NCI-H2227 (cell line): Measurements from ENCODE around the gene ATG3.
"Not testable (repeated sequence)": the region's sequence is repeated elsewhere in the genome, so short reads cannot be mapped to it uniquely, and the experiment has no call there.

Source experiments
- DNase-seq: peaks from one replicate; lab custom pipeline; 2025; ENCODE audit not compliant: unreplicated experiment; lab: John Stamatoyannopoulos, UW

Gene ATG3

DNA sequence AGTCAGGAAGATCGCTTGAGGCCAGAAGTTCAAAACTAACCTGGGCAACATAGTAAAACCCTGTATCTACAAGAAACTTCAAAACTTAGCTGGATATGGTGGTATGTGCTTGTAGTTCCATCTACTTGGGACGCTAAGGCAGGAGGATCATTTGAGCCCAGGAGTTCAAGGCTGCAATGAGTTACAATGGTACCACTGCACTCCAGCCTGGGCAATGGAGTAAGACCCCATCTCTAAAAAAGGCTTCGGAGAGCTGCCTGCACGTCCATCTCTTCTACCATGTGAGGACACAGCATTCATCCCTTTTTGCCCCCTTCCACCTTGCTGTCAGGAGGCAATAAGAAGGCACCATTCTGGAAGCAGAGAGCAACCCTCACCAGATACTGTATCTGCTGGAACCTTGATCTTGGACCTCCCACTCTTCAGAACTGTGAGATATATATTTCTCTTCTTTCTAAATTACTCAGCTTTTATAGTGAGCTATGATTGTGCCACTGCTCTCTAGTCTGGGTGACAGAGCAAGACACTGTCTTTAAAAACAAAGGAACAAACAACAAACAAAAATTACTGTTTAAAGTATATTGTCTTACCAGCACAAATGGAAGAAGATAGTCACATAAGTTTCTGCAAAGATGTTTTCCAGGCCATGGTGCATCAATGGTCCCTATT, 58.3 kb downstream of the ATG3 start:
- no peak for DNase-seq

GRCh38 chr3:112500621-112501020, 61.1 kb downstream of the ATG3 start:
- no peak for DNase-seq

DNA sequence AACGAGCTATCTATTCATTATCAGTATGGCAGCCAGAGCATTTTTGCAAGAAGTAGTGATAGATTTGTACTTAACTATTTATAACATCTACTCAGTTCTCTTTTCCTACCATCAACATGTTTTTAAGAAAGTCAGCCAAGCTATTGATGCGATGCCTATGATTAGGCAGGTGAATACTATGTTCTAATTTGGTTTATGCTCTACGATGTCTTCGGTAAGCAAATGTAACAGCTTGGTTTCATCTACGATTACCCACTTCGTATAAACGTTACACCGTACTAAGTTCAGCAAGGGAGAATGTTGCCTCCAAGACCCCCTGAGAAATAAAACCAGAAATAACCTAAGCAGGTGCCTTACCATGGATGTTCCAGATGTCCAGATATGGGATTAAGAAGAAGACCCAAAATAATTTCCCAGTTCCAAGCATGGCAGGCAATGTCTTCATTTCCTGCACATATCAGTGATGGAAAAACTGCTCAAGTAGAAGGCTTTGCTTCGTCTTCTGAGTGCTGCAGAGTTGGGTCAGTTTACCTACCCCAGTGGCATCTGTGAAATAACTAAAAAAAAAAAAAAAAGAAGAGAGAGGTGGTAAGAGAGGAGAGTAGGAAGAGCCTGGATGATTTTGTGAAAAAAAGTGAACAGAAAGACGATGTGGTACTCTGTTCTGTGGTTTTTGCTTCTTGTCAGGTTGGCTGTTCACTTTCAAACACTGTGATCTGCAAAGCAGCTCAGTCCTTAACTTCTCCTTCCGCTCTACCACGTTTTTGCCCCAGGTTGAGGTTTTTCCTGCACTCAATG, 62.6 kb downstream of the ATG3 start, which contains the start of gene BTLA:
Gene BTLA, minus strand, starts transcription at position 559 of the 798 bp plus-strand sequence. Its CDS starts 114 bp downstream, at position 445.
- DNase-seq = no peak

DNA sequence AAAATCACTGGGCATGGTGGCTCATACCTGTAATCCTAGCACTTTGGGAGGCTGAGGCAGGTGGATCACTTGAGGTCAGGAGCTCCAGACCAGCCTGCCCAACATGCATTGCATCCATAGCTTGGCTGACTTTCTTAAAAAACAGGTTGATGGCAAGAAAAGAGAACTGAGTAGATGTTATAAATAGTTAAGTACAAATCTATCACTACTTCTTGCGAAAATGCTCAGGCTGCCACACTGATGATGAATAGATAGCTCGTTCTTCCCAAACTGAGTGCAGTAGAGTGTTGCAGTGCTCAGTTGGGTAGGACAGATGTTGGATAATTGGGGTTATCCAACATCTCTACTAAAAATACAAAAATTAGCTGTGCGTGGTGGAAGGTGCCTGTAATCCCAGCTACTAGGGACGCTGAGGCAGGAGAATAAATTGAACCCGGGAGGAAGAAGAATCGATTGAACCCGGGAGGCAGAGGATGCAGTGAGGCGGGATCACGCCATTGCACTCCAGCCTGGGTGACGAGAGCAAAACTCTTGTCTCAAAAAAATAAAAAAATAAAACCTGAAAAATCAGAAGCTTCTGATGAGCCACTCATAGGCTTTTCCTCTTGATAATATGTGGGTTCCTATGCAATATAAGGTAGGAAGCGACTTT, 63.7 kb downstream of the ATG3 start:
- DNase-seq = no peak

DNA sequence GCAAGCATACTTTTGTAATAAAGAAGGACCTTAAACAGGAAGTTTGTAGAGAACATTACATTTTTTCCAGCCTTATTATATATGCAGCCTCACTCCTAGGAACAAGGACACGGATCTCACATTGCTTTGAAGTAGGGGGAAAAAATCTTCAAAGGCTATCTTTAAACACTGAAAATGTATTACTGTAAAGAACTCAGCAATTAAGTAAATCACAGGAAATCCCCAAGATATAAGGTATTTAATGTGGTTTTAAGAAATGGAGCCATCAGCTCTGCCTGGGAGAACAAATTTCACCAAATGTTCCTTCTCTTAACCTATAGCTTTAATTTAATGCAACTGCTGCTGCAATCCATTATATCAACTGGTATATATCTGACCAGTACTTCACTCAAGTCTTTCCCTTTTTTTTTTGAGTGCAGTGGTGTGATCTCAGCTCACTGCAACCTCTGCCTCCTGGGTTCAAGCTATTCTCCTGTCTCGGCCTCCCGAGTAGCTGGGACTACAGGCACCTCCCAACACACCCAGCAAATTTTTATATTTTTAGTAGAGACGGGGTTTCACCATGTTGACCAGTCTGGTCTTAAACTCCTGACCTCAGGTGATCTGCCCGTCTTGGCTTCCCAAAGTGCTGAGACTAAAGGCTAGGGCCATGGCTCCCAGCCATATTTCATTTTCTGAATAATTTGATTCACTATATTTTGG, 65.2 kb downstream of the ATG3 start:
- no peak for DNase-seq

DNA sequence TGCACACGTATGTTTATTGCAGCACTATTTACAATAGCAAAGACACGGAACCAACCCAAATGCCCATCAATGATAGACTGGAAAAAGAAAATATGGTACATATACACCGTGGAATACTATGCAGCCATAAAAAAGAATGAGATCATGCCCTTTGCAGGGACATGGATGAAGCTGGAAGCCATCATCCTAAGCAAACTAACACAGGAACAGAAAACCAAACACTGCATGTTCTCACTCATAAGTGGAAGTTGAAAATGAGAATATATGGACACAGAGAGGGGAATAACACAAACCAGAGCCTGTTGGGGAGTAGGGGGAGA, 67.4 kb downstream of the ATG3 start:
- DNase-seq = not testable (repeated sequence)

DNA sequence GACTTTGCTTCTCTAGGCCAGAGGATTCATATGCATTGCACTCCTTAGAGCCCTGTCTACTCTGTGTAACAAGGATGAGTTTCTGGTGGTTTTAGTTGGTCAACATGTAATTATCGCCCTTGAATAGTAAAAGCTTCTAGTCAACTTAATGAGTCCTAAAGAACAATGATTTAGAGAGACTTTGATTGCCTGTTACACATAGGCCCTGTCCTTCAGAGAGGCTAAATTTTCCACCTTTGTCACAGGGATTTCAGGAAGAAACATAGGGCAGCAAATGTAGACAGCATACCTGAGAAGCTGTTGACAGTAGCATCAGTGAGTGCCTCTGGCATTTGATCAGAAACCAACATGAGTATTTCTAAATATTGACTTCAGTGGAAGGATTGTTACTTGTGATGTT, 69.6 kb downstream of the ATG3 start:
- DNase-seq = no peak

- no peak for DNase-seq
Observed at GRCh38 chr3:112491373-112491772, 70.4 kb downstream of the ATG3 start.

GRCh38 chr3:112489674-112490479, 71.9 kb downstream of the ATG3 start:
- DNase-seq = no peak

- DNase-seq = no peak
Observed at GRCh38 chr3:112486811-112487505, 74.8 kb downstream of the ATG3 start.

- DNase-seq = no peak
Observed at GRCh38 chr3:112484352-112484751, 77.4 kb downstream of the ATG3 start.

DNA sequence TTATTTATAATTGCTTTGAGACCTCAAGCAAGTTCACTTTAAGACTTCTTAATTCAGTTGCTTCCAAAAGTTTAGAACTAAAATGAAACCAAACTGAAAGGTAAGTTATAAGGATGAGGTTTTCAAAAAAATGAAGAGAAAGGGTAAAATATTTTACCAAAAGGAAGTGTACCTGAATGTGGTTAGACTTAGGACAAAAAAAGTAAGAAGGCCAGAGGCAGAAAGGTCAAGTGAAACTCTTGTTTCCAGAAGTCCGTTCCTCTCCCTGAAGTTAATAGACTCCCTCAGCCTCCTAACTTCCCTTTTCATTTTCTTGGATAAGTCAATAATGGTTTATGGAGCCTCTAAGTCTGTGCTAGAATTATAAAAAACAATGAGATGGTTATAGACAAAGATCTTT, 79.1 kb downstream of the ATG3 start:
- DNase-seq = no peak
